H54 (cell line): ENCODE data around the gene GRIN2A.

ENCODE experiments used
- DNase-seq: peaks from one replicate; pipeline ENCODE4 v3.0.0; 2011; ENCODE audit warnings: low spot score, mixed read lengths; ENCODE audit not compliant: insufficient read length
- FAIRE-seq: peaks from 3 replicates; lab custom pipeline; 2011; peaks lifted over from hg19 to GRCh38; lab: Jason Lieb, UNC
- POLR2A ChIP-seq: IDR thresholded peaks from 2 replicates; pipeline ENCODE4 v1.6.1; 2011; ENCODE audit warnings: low read depth, mild to moderate bottlenecking, low read length

The GRIN2A gene

GRCh38 chr16:9929836-9930235 lies 252.4 kb downstream of the GRIN2A start:
- no peak for TF ChIP-seq POLR2A
- FAIRE-seq (no peak), DNase-seq (no peak)

GRCh38 chr16:9929313-9929712 lies 252.9 kb downstream of the GRIN2A start:
- TF ChIP-seq POLR2A = no peak
- FAIRE-seq = no peak
- DNase-seq = no peak

GRCh38 chr16:9922441-9922840 lies 259.8 kb downstream of the GRIN2A start:
- no peak for FAIRE-seq
- TF ChIP-seq POLR2A = no peak
- no peak for DNase-seq

DNA sequence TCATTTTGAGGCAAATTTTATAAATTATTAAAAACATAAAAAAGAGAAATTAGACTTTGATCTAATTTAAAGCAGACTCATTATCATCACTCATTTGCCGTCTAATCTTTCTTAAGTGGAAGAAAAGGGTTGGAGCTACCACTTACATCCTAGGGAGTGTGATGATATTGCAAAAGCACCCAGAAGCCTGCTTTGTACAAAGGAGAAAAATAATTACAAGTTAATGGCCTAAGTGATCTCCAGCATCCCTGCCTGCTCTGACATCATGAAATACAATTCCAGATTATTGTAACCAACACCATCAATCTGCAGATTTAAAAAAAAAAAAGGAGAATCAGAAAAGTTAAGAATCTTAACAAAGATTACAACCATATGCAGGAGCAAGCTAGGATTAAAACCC lies 260.2 kb downstream of the GRIN2A start:
- FAIRE-seq = no peak
- DNase-seq = no peak

GRCh38 chr16:9919460-9919859 lies 262.8 kb downstream of the GRIN2A start:
- FAIRE-seq (no peak), DNase-seq (no peak)
- no peak for TF ChIP-seq POLR2A

More for the DNA sequence above, 260.2 kb downstream of the GRIN2A start:
- no peak for TF ChIP-seq POLR2A

- FAIRE-seq = no peak
- no peak for TF ChIP-seq POLR2A
- no peak for DNase-seq
These were observed 264.5 kb downstream of the GRIN2A start for GRCh38 chr16:9917691-9918090.

GRCh38 chr16:9913604-9914326 lies 268.5 kb downstream of the GRIN2A start:
- TF ChIP-seq POLR2A = no peak
- DNase-seq = no peak
- FAIRE-seq = no peak

DNA sequence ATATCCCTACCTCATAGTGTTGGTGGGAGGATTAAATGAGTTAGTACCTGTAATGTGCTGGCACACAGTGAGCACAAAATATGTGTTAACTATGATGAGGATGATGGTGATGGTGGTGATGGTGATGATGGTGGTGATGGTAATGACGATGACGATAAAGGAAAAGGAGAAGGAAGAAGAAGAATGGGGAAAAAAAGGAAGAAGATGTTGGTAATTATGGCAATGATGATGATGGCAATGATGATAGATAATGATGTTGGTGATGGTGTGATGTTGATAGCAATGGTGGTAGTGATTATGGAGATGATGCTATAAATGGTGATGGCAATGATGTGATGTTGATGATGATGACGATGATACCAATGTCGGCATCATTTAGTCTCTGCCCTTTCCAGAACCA lies 270.2 kb downstream of the GRIN2A start:
- FAIRE-seq = no peak
- TF ChIP-seq POLR2A = no peak

DNA sequence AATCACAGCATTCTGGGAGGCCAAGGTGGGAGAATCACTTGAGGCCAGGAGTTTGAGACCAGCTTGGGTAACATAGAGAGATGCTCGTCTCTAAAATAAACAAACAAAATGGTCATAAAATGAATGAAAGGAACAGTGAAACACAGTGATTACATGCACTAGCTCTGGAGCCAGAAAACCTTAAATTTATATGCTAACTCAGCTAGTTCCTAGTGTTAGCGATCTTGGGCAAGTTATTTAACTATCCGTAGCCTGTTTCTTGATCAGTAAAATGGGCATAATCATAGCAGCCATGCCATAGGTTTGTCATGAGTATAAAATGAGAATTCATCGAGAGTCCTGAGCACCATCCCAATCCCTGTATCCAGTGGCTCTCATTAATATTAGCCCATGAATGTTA lies 271.0 kb downstream of the GRIN2A start:
- DNase-seq (no peak), FAIRE-seq (no peak)
- TF ChIP-seq POLR2A = no peak

More for the DNA sequence above, 270.2 kb downstream of the GRIN2A start:
- DNase-seq = no peak

GRCh38 chr16:9909072-9909825 lies 273.0 kb downstream of the GRIN2A start:
- TF ChIP-seq POLR2A = no peak
- FAIRE-seq = no peak
- DNase-seq = no peak

DNA sequence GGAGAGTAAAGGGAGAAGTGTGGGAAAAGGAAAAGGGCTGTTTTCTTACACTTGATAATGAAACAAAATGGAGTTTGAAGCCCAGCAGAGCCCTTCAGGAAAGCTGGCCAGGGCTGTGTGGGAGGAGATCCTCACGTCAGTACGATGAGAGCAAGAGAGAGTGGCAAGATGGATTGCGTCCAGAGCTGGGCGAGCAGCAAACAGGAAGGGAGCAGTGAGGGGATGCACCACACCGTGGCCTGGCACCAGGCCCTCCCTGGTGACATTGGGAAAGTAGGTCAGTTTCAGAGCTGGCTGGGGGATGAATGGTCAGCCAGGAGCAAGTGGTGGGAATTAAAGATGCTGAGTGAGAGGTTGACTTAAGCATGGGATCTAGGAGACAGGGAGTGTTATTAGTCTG lies 273.6 kb downstream of the GRIN2A start:
- TF ChIP-seq POLR2A = no peak

DNA sequence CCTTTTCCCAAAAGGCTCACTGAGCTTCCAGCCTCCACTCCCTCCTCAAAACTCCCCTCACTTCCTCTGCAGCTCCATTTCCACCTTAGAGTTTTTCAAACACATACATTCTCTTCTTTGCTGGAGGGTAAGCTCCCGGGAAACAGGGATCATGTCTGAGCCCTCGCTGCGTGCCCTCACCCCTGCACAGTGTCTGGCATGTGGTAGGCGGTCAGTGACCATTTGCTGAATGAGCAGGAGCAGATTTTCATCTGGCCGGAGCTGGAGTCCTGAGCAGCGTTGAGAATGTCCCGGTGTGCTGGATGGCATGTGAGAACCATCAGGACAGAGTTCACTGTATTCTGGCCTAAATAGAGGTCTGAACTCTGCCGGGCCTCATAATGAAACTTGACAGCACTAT lies 274.5 kb downstream of the GRIN2A start:
- DNase-seq (no peak), FAIRE-seq (no peak)
- TF ChIP-seq POLR2A = no peak

More for the DNA sequence above, 273.6 kb downstream of the GRIN2A start:
- no peak for FAIRE-seq
- DNase-seq = no peak

- DNase-seq (no peak), FAIRE-seq (no peak)
- TF ChIP-seq POLR2A = no peak
These were observed 276.0 kb downstream of the GRIN2A start for GRCh38 chr16:9906218-9906617.

- no peak for TF ChIP-seq POLR2A
- FAIRE-seq (no peak), DNase-seq (no peak)
These were observed 277.7 kb downstream of the GRIN2A start for GRCh38 chr16:9904526-9904925.
